Thyroid gland (tissue), 4 donors: Measurements from ENCODE around the gene CA10. TPM values are rescaled to one million over a fixed set of nuclear protein-coding genes. Genes with fewer than 3 reads are reported as not detected.
A peak's percentile ranks its signal among the peaks of the same experiment; 100 is the strongest.

Experiments used
- DNase-seq, 2 donors: peaks; one replicate each; pipeline ENCODE4 v3.0.0-alpha.2; 2019
- H3K27ac ChIP-seq, 3 donors: fragments of 200-600 bp; sonication (generic); 1 replicate in 2 of 3; 2 replicates in 1 of 3; pipeline ENCODE4 v1.5.1; 2016 to 2019; ENCODE audit warnings: mild to moderate bottlenecking in 1 of 3, moderate library complexity in 1 of 3
- H3K27me3 ChIP-seq: fragments of 200-600 bp; sonication (generic); one replicate; pipeline ENCODE4 v1.5.1; 2019
- H3K36me3 ChIP-seq, 2 donors: fragments of 200-600 bp; sonication (generic); one replicate each; pipeline ENCODE4 v1.5.1; 2016 to 2019
- H3K4me1 ChIP-seq, 2 donors: fragments of 200-600 bp; sonication (generic); one replicate each; pipeline ENCODE4 v1.5.1; 2017 to 2019
- H3K4me3 ChIP-seq, 3 donors: fragments of 200-600 bp; sonication (generic); replicated peaks in 1 of 3; 1 replicate in 2 of 3; 2 replicates in 1 of 3; pipeline ENCODE4 v1.5.1; 2016; ENCODE audit warnings: mild to moderate bottlenecking in 1 of 3
- H3K9me3 ChIP-seq: fragments of 200-600 bp; sonication (generic); one replicate; pipeline ENCODE4 v1.5.1; 2017
- CTCF ChIP-seq, 6 experiments: fragments of 200-600 bp in 3 of 6; fragments of 450-650 bp in 3 of 6; sonication (generic) in 3 of 6; IDR thresholded peaks; one replicate each; pipeline ENCODE4 v1.5.1; 2016 to 2019; ENCODE audit warnings: antibody characterized with exemption in 6 of 6, mild to moderate bottlenecking in 2 of 6, inconsistent platforms in 1 of 6, moderate library complexity in 1 of 6
- POLR2A ChIP-seq, 2 donors: fragments of 450-650 bp; IDR thresholded peaks; one replicate each; pipeline ENCODE4 v1.6.1; 2017; ENCODE audit warnings: antibody characterized with exemption in 2 of 2, mild to moderate bottlenecking in 2 of 2, moderate library complexity in 1 of 2
- WGBS, 2 donors: methylation state at CpG; one replicate each; pipeline ENCODE4 v1.1.5; 2017; 5-methylcytosine and 5-hydroxymethylcytosine counted together
- intact Hi-C: fragments of 100-400 bp; cut with DNase I; formaldehyde crosslinking; loops from one replicate; pipeline ENCODE4 v1.15.1; 2023
- total RNA-seq, 4 donors: library from RNA; depleted of rRNA; stranded (reverse); fragments of >200 nt; gene quantifications; one replicate each; pipeline ENCODE4 v1.2.3, GENCODE V29; 2016

Gene CA10
- total RNA-seq, 4 donors from 2014 or later: not detected

DNA sequence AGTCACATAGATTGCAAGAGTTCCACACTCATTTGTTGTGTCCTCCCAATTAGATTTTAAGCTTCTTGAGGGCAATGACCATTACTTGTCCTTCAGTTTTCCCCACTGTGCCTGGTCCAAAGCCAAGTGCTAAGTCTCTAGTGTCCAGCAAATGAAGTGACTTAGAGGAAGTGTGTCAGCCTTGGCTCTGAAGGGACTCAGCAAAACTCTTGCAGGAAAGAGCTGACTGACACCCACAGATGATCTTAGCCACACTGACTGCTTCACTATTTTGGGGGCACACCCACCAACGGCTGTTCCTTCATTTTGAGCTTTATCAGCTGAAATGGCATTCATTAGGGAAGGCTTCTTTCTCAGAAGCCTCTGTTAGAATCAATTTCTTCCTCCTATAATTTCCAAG is 540.0 kb downstream of the CA10 start:
- TF ChIP-seq POLR2A (IDR thresholded peaks at IDR 0.05) (no peak), CTCF (IDR thresholded peaks at IDR 0.05) (no peak)
- Histone ChIP-seq H3K9me3 (no peaks in the 10 kb centered on the region), H3K27me3 (no peaks in the 10 kb centered on the region), H3K4me1 (no peaks in the 10 kb centered on the region), H3K4me3 (no peak overlapping the region), H3K27ac (no peak overlapping the region), H3K36me3 (no peaks in the 10 kb centered on the region)
- intact Hi-C loops: no loop called here
- no peak for DNase-seq
- 60 to 84% methylated on average over 1 of the region's 1 CpG for WGBS, 2 donors

DNA sequence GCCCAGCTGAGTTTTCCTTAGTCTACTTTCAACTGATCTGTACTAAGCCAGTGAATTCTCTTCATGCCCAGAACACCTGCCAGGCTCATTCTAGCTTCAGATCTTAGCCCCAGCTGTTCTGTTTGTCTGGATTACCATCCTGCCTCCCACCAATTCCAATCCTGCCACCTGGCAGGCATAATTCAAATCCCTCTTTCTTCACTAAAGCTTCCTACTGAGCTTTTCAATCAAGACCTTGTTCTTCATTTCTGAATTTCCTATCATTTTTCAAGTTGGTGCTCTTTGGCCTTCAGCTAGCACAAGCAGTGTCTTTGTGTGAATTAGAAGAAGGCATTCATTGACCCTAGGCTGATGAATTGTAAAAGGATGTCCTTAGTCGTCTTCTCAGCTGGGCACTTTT is 540.5 kb downstream of the CA10 start:
- H3K27ac ChIP-seq: no peak overlapping the region
- H3K4me3 ChIP-seq: no peak overlapping the region
- H3K4me1 ChIP-seq: no peaks in the 10 kb centered on the region
- H3K9me3 ChIP-seq: no peaks in the 10 kb centered on the region
- no peak for DNase-seq
- H3K27me3 ChIP-seq: no peaks in the 10 kb centered on the region
- 79 to 81% methylated on average over 1 of the region's 1 CpG for WGBS, 2 donors
- no peak for TF ChIP-seq CTCF (IDR thresholded peaks at IDR 0.05)
- TF ChIP-seq POLR2A (IDR thresholded peaks at IDR 0.05): no peak
- no peaks in the 10 kb centered on the region for H3K36me3 ChIP-seq
- intact Hi-C loops: no loop called here

DNA sequence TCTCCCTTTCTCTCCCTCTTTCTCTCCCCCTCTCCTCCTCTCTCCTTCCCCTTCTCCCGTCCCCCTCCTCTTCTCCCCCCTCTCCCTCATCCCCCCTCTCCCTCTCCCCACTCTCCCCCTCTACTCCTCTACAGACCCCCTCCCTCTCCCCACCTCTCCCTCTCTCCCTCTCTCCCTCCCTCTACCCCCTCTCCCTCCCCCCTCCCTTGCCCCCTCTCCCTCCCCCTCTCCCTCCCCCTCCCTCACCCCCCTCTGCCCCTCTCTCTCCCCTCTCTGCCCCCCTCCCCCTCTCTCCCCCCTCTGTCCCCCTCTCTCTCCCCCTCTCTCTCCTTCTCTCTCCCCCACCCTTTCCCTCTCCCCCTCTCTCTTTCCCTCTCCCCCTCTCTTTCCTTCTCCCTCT is 545.3 kb downstream of the CA10 start:
- WGBS, 2 donors: 85 to 93% methylated on average over 1 of the region's 1 CpG
- TF ChIP-seq CTCF (IDR thresholded peaks at IDR 0.05): no peak
- no peak for TF ChIP-seq POLR2A (IDR thresholded peaks at IDR 0.05)

GRCh38 chr17:51612692-51613091 is 545.8 kb downstream of the CA10 start:
- Histone ChIP-seq H3K36me3 (no peaks in the 10 kb centered on the region), H3K4me3 (no peak overlapping the region), H3K27ac (no peak overlapping the region), H3K9me3 (no peaks in the 10 kb centered on the region), H3K27me3 (no peaks in the 10 kb centered on the region), H3K4me1 (no peaks in the 10 kb centered on the region)
- intact Hi-C loops: no loop called here
- TF ChIP-seq CTCF (IDR thresholded peaks at IDR 0.05): no peak
- TF ChIP-seq POLR2A (IDR thresholded peaks at IDR 0.05): no peak
- WGBS, 2 donors: 86 to 95% methylated on average over 3 of the region's 3 CpGs
- DNase-seq: no peak

More for the DNA sequence above, 545.3 kb downstream of the CA10 start:
- Histone ChIP-seq H3K4me3 (no peak overlapping the region), H3K4me1 (no peaks in the 10 kb centered on the region), H3K27me3 (no peaks in the 10 kb centered on the region), H3K27ac (no peak overlapping the region), H3K9me3 (no peaks in the 10 kb centered on the region), H3K36me3 (no peaks in the 10 kb centered on the region)
- intact Hi-C loops: no loop called here
- DNase-seq: no peak

GRCh38 chr17:51611585-51611984 is 546.9 kb downstream of the CA10 start:
- H3K36me3 ChIP-seq: no peaks in the 10 kb centered on the region
- H3K27me3 ChIP-seq: no peaks in the 10 kb centered on the region
- H3K9me3 ChIP-seq: no peaks in the 10 kb centered on the region
- 71 to 79% methylated on average over 6 of the region's 6 CpGs for WGBS, 2 donors
- H3K4me1 ChIP-seq: no peaks in the 10 kb centered on the region
- intact Hi-C loops: no loop called here
- no peak for TF ChIP-seq POLR2A (IDR thresholded peaks at IDR 0.05)
- TF ChIP-seq CTCF (IDR thresholded peaks at IDR 0.05): no peak
- no peak overlapping the region for H3K27ac ChIP-seq
- no peak overlapping the region for H3K4me3 ChIP-seq
- DNase-seq: peak in 1 of 2 donors; percentile 13
